K562 (cell line): ENCODE results near the gene CRIP3. TPM values are rescaled to one million over a fixed set of nuclear protein-coding genes. Genes with fewer than 3 reads are reported as not detected.

Experiments
- ATAC-seq: fragments of 200-7000 bp; cut with Tn5 transposase; 3 replicates; pipeline ENCODE4 v1.9.1; 2020; ENCODE audit warnings: moderate library complexity
- BruUV-seq: library from RNA; stranded (reverse); fragments of 400-500 nt; replicated peaks from 2 replicates; lab custom pipeline; 2021; lab: Mats Ljungman, UMichigan
- CTCF ChIA-PET: fragments of 300-600 bp; formaldehyde crosslinking; extraction: SDS; loops from one replicate; lab custom pipeline; 2021; ENCODE audit warnings: low intra/inter-chr PET ratio; lab: Yijun Ruan, JAX
- POLR2A ChIA-PET: fragments of 300-600, 350-650 bp; sonication (Branson Sonifier 250); formaldehyde crosslinking; extraction: SDS; loops from one replicate; lab custom pipeline; 2021; ENCODE audit warnings: antibody characterized with exemption, inconsistent platforms; lab: Yijun Ruan, JAX
- DNase-seq, 4 experiments: peaks; one replicate each; pipeline versions ENCODE4 v3.0.0 to v3.0.0-alpha.2; 2011 to 2018; ENCODE audit warnings: low spot score in 3 of 4, mixed read lengths in 3 of 4; ENCODE audit errors: extremely low read depth in 1 of 4
- FAIRE-seq: peaks from 2 replicates; lab custom pipeline; 2011; peaks lifted over from hg19 to GRCh38; lab: Jason Lieb, UNC
- H2AFZ ChIP-seq: 2 replicates; pipeline ENCODE4 v1.6.0; 2011; ENCODE audit warnings: low read depth, low read length, control low read depth, inconsistent platforms
- H3K27ac ChIP-seq: fragments of 200-600 bp; 3 replicates; pipeline ENCODE4 v1.8.0; 2011; ENCODE audit warnings: low read depth, mild to moderate bottlenecking, control low read depth, inconsistent platforms, low read length, moderate library complexity, mixed read lengths; ENCODE audit errors: extremely low read depth
- H3K27me3 ChIP-seq, 2 experiments: fragments of 300-600 bp in 1 of 2; 2 replicates in 1 of 2; 3 replicates in 1 of 2; pipeline versions ENCODE4 v1.6.0 to v1.8.0; 2011; ENCODE audit warnings: inconsistent platforms in 2 of 2, low read length in 2 of 2, mild to moderate bottlenecking in 1 of 2, mixed read lengths in 1 of 2, moderate library complexity in 1 of 2; ENCODE audit not compliant: control insufficient read depth in 2 of 2, insufficient read depth in 2 of 2
- H3K36me3 ChIP-seq: fragments of 300-600 bp; 3 replicates; pipeline ENCODE4 v1.8.0; 2011; ENCODE audit warnings: mild to moderate bottlenecking, low read length, inconsistent platforms; ENCODE audit not compliant: control insufficient read depth, insufficient read depth
- H3K4me1 ChIP-seq, 2 experiments: fragments of 200-600 bp in 1 of 2; replicated peaks in 1 of 2; 2 replicates in 1 of 2; 3 replicates in 1 of 2; pipeline versions ENCODE4 v1.5.1 to v1.8.0; 2011; ENCODE audit warnings: inconsistent platforms in 2 of 2, low read length in 2 of 2, mild to moderate bottlenecking in 1 of 2, mixed read lengths in 1 of 2, moderate library complexity in 1 of 2; ENCODE audit not compliant: control insufficient read depth in 2 of 2, insufficient read depth in 2 of 2
- H3K4me2 ChIP-seq: 2 replicates; pipeline ENCODE4 v1.6.1; 2011; ENCODE audit warnings: low read length, control low read depth, inconsistent platforms, mixed read lengths; ENCODE audit not compliant: insufficient read depth
- H3K4me3 ChIP-seq: fragments of 200-600 bp; sonication (generic), shearing (Covaris generic); 2 replicates; pipeline ENCODE4 v1.5.1; 2016; ENCODE audit warnings: control low read depth, inconsistent platforms
- H3K79me2 ChIP-seq: fragments of 200-600 bp; 3 replicates; pipeline ENCODE4 v1.8.0; 2011; ENCODE audit warnings: low read length, inconsistent platforms; ENCODE audit not compliant: control insufficient read depth, insufficient read depth
- H3K9ac ChIP-seq, 2 experiments: 2 replicates each; pipeline versions ENCODE4 v1.6.0 to v1.6.1; 2011; ENCODE audit warnings: low read depth in 2 of 2, low read length in 2 of 2, control low read depth in 1 of 2, inconsistent platforms in 1 of 2, mild to moderate bottlenecking in 1 of 2, mixed read lengths in 1 of 2; ENCODE audit not compliant: insufficient read depth in 1 of 2
- H3K9me1 ChIP-seq: one replicate; pipeline ENCODE4 v1.6.0; 2011; ENCODE audit warnings: inconsistent platforms, mild to moderate bottlenecking, low read length, moderate library complexity; ENCODE audit not compliant: control insufficient read depth, insufficient read depth
- H3K9me3 ChIP-seq: replicated peaks from 2 replicates; pipeline ENCODE4 v1.5.1; 2011; ENCODE audit warnings: low read depth, low read length, inconsistent platforms; ENCODE audit not compliant: control insufficient read depth, insufficient read depth
- H4K20me1 ChIP-seq: replicated peaks from 2 replicates; pipeline ENCODE4 v1.6.1; 2011; ENCODE audit warnings: low read length, inconsistent platforms, mixed read lengths; ENCODE audit not compliant: control insufficient read depth, insufficient read depth
- EGR1 ChIP-seq: fragments of 450-650 bp; conservative IDR thresholded peaks from 2 replicates; pipeline ENCODE4 v1.6.1; 2017; ENCODE audit warnings: mild to moderate bottlenecking
- GTF2E2 ChIP-seq: fragments of 200-800 bp; sonication (Bioruptor generic); IDR thresholded peaks from 2 replicates; pipeline ENCODE4 v1.6.1; 2016; ENCODE audit warnings: missing genetic modification characterization, missing compliant biosample characterization
- KDM5B ChIP-seq: fragments of 200-600 bp; sonication (generic); IDR thresholded peaks from 2 replicates; pipeline ENCODE4 v1.6.1; 2012; ENCODE audit warnings: low read depth, mild to moderate bottlenecking, moderate library complexity, low read length, control low read depth, inconsistent platforms; ENCODE audit not compliant: insufficient replicate concordance
- ZBTB7A ChIP-seq: IDR thresholded peaks from 2 replicates; pipeline ENCODE4 v1.6.1; 2011; ENCODE audit warnings: low read depth, mild to moderate bottlenecking, low read length, moderate library complexity, borderline replicate concordance; ENCODE audit not compliant: control insufficient read depth
- WGBS: fragments of 100-300 bp; shearing (Covaris generic); methylation state at CpG from one replicate; pipeline ENCODE4 v1.1.6; 2016; ENCODE audit warnings: low coverage, mixed read lengths; ENCODE audit not compliant: insufficient coverage; ENCODE audit errors: missing lambda C conversion rate; 5-methylcytosine and 5-hydroxymethylcytosine counted together
- in situ Hi-C: fragments of 300-500 bp; cut with MboI; formaldehyde crosslinking; loops from 4 replicates; pipeline ENCODE4 v1.15.0; 2018; ENCODE audit warnings: inconsistent platforms, mixed read lengths
- intact Hi-C: fragments of 100-400 bp; cut with micrococcal nuclease; formaldehyde crosslinking; loops from 2 replicates; pipeline ENCODE4 v1.14.2; 2022
- polyA plus RNA-seq, 8 experiments: library from polyadenylated mRNA; depleted of rRNA in 4 of 8; stranded (reverse) in 5 of 8; unstranded in 3 of 8; fragments of >200 nt; fragmentation: Nextera tagmentation in 2 of 8; fragmentation: Illumina TruSeq in 1 of 8; extraction: Ambion mirVana in 2 of 8; extraction: Trizol in 1 of 8; gene quantifications; 2 replicates each; pipeline versions ENCODE4 v1.2.1 to v1.2.3, GENCODE V29; 2011 to 2014; ENCODE audit warnings: inconsistent platforms in 1 of 8, missing spikeins in 1 of 8
- total RNA-seq, 7 experiments: library from RNA; depleted of rRNA in 6 of 7; stranded (reverse); fragments of >200 nt in 6 of 7; fragmentation: Illumina TruSeq in 2 of 7; extraction: Trizol in 2 of 7; gene quantifications; 2 replicates each; pipeline versions ENCODE4 v1.2.1 to v1.2.3, GENCODE V29; 2011 to 2021; ENCODE audit warnings: low replicate concordance in 1 of 7
- TF ChIP-seq, protein P1 (sequence below): fragments of 200-800 bp; sonication (Bioruptor generic); IDR thresholded peaks from 2 replicates; pipeline ENCODE4 v1.6.1; 2017; ENCODE audit warnings: missing genetic modification characterization, missing compliant biosample characterization

Gene CRIP3
- total and polyA plus RNA-seq, 9 of the 15 experiments (the other 6 are each of a cell fraction or from before 2014, with no cell fraction given): 0.36 to 2.1 (median 0.87) TPM

DNA sequence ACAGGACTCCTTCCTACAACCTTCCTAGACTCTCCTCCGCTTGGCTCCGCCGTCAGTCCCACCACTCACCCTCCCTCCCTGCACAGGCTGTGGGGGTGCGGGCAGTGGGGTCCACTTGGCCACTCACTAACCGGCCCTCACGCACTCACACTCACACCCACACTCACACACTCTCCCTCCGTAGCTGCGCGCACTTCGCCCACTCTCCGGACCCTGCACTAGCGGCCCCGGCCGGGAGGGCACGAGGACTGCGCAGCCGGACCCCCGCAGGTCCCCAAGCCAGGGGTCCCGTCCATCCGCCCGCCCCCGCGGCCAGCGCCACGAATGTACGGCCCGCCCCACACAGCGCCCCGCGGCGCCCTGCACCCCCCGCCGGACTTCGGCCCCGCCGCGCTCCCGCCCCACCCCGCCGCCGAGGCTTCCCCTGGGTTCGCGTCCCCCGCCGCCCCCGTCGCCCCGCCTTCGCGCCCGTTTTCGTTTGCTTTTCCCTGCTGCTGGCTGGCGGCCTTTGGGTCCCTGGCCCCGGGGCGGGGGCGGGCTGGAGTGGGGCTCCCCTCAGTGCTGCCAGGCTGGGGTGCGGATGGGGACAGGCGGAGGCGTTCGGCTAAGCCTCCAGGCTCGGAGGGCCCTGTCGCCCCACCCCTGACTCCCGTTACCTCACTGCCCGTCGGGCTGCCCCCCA is 33.6 kb downstream of the CRIP3 start:
- Histone ChIP-seq H2AFZ (no peak overlapping the region), H3K9ac (peak overlapping the region in 1 of 2 experiments; percentile 38; a peak in 1 of 4 replicates), H3K27ac (no peak overlapping the region), H3K79me2 (no peaks in the 10 kb centered on the region), H3K9me1 (no peaks in the 10 kb centered on the region), H3K4me1 (peaks cover 0 to 28% of the 10 kb centered on the region in 2 experiments; a peak in 2 of 5 replicates), H3K27me3 (peaks cover 29 to 73% of the 10 kb centered on the region in 2 experiments), H3K4me3 (no peak overlapping the region), H4K20me1 (0 out of 2 replicates have a peak, but pooled peaks cover 6% of the 10 kb centered on the region), H3K9me3 (no peaks in the 10 kb centered on the region), H3K36me3 (no peaks in the 10 kb centered on the region), H3K4me2 (no peak overlapping the region)
- in situ Hi-C loops: loop anchor here (5.0 kb wide), 1 partner anchor 57 kb away; no protein-coding TSS in a partner anchor
- CTCF ChIA-PET: no interaction called here
- TF ChIP-seq, protein P1, sequence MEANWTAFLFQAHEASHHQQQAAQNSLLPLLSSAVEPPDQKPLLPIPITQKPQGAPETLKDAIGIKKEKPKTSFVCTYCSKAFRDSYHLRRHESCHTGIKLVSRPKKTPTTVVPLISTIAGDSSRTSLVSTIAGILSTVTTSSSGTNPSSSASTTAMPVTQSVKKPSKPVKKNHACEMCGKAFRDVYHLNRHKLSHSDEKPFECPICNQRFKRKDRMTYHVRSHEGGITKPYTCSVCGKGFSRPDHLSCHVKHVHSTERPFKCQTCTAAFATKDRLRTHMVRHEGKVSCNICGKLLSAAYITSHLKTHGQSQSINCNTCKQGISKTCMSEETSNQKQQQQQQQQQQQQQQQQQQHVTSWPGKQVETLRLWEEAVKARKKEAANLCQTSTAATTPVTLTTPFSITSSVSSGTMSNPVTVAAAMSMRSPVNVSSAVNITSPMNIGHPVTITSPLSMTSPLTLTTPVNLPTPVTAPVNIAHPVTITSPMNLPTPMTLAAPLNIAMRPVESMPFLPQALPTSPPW (CRISPR knock-in tag): peak; percentile 53
- TF ChIP-seq KDM5B (no peak), ZBTB7A (0 out of 2 replicates have a peak, but pooled peaks have one; percentile 12), GTF2E2 (tag) (no peak), EGR1 (peak; percentile 62)
- DNase-seq (peak in 2 of 4 experiments; percentile 85 to 87), FAIRE-seq (no peak), ATAC-seq (peak; percentile 19; the same call in 2 of the 3 replicates)
- POLR2A ChIA-PET: interaction anchor here (0.7 to 1.2 kb wide), 2 partner anchors 19 to 296 kb away, joined by 3 read pairs; no protein-coding TSS in a partner anchor
- no TSS peak for BruUV-seq
- WGBS: 15% methylated on average over 14 of the region's 65 CpGs
- intact Hi-C loops: no loop called here
